Skeletal muscle tissue (tissue), 4 donors: ENCODE data around the gene SORCS1. TPM values are rescaled to one million over a fixed set of nuclear protein-coding genes. Genes with fewer than 3 reads are reported as not detected.

Source experiments
- H3K27ac ChIP-seq: one replicate; pipeline ENCODE4 v1.7.0; 2013; ENCODE audit warnings: mild to moderate bottlenecking, low read depth, low read length, inconsistent platforms
- H3K27me3 ChIP-seq, 3 donors: one replicate each; pipeline ENCODE4 v1.7.0; 2013; ENCODE audit warnings: low read length in 3 of 3; ENCODE audit not compliant: control insufficient read depth in 3 of 3, insufficient read depth in 3 of 3
- H3K36me3 ChIP-seq, 3 donors: one replicate each; pipeline ENCODE4 v1.7.0; 2013; ENCODE audit warnings: low read length in 3 of 3; ENCODE audit not compliant: control insufficient read depth in 3 of 3, insufficient read depth in 3 of 3
- H3K4me1 ChIP-seq, 3 donors: one replicate each; pipeline ENCODE4 v1.7.0; 2013; ENCODE audit warnings: low read length in 3 of 3, mild to moderate bottlenecking in 3 of 3; ENCODE audit not compliant: control insufficient read depth in 3 of 3, insufficient read depth in 3 of 3
- H3K4me3 ChIP-seq, 3 donors: one replicate each; pipeline ENCODE4 v1.7.0; 2013; ENCODE audit warnings: low read length in 3 of 3
- H3K9ac ChIP-seq, 3 donors: one replicate each; pipeline ENCODE4 v1.7.0; 2013; ENCODE audit warnings: low read length in 3 of 3, mild to moderate bottlenecking in 3 of 3, moderate library complexity in 2 of 3, low read depth in 1 of 3
- H3K9me3 ChIP-seq, 3 donors: one replicate each; pipeline ENCODE4 v1.7.0; 2013; ENCODE audit warnings: low read length in 3 of 3; ENCODE audit not compliant: control insufficient read depth in 3 of 3
- total RNA-seq: library from RNA; depleted of rRNA; stranded (reverse); fragments of >200 nt; gene quantifications from one replicate; pipeline ENCODE4 v1.2.3, GENCODE V29; 2014
- donor health status: Osteomylitis.

The SORCS1 gene
- total RNA-seq, 1 donor from 2014 or later, result 4.2 TPM

- Histone ChIP-seq H3K4me3 (no peak overlapping the region), H3K4me1 (no peaks in the 10 kb centered on the region), H3K9ac (no peak overlapping the region), H3K9me3 (no peaks in the 10 kb centered on the region), H3K36me3 (no peaks in the 10 kb centered on the region), H3K27ac (no peak overlapping the region), H3K27me3 (no peaks in the 10 kb centered on the region)
Measured at GRCh38 chr10:106978756-106979155, 185.8 kb downstream of the SORCS1 start.

- no peak overlapping the region for H3K4me3 ChIP-seq
- H3K27me3 ChIP-seq, result no peaks in the 10 kb centered on the region
- no peaks in the 10 kb centered on the region for H3K36me3 ChIP-seq
- H3K9me3 ChIP-seq, result no peaks in the 10 kb centered on the region
- H3K27ac ChIP-seq, result no peak overlapping the region
- no peaks in the 10 kb centered on the region for H3K4me1 ChIP-seq
- no peak overlapping the region for H3K9ac ChIP-seq
Measured at GRCh38 chr10:106973716-106974115, 190.8 kb downstream of the SORCS1 start.

GRCh38 chr10:106973288-106973687 lies 191.2 kb downstream of the SORCS1 start:
- Histone ChIP-seq H3K27me3 (no peaks in the 10 kb centered on the region), H3K9ac (no peak overlapping the region), H3K4me1 (no peaks in the 10 kb centered on the region), H3K9me3 (no peaks in the 10 kb centered on the region), H3K36me3 (no peaks in the 10 kb centered on the region), H3K4me3 (no peak overlapping the region), H3K27ac (no peak overlapping the region)

- Histone ChIP-seq H3K4me1 (no peaks in the 10 kb centered on the region), H3K27me3 (no peaks in the 10 kb centered on the region), H3K4me3 (no peak overlapping the region), H3K9me3 (no peaks in the 10 kb centered on the region), H3K27ac (no peak overlapping the region), H3K36me3 (no peaks in the 10 kb centered on the region), H3K9ac (no peak overlapping the region)
Measured at GRCh38 chr10:106972381-106972780, 192.1 kb downstream of the SORCS1 start.

GRCh38 chr10:106971411-106971831 lies 193.1 kb downstream of the SORCS1 start:
- H3K27me3 ChIP-seq, result no peaks in the 10 kb centered on the region
- H3K4me1 ChIP-seq, result no peaks in the 10 kb centered on the region
- H3K36me3 ChIP-seq, result no peaks in the 10 kb centered on the region
- H3K27ac ChIP-seq, result no peak overlapping the region
- no peaks in the 10 kb centered on the region for H3K9me3 ChIP-seq
- H3K9ac ChIP-seq, result no peak overlapping the region
- H3K4me3 ChIP-seq, result no peak overlapping the region

- H3K4me3 ChIP-seq, result no peak overlapping the region
- no peaks in the 10 kb centered on the region for H3K27me3 ChIP-seq
- no peaks in the 10 kb centered on the region for H3K36me3 ChIP-seq
- no peaks in the 10 kb centered on the region for H3K9me3 ChIP-seq
- H3K9ac ChIP-seq, result no peak overlapping the region
- H3K27ac ChIP-seq, result no peak overlapping the region
- no peaks in the 10 kb centered on the region for H3K4me1 ChIP-seq
Measured at GRCh38 chr10:106967452-106967851, 197.1 kb downstream of the SORCS1 start.

- Histone ChIP-seq H3K27ac (no peak overlapping the region), H3K36me3 (no peaks in the 10 kb centered on the region), H3K4me1 (no peaks in the 10 kb centered on the region), H3K27me3 (no peaks in the 10 kb centered on the region), H3K9ac (no peak overlapping the region), H3K9me3 (no peaks in the 10 kb centered on the region), H3K4me3 (no peak overlapping the region)
Measured at GRCh38 chr10:106960812-106961211, 203.7 kb downstream of the SORCS1 start.

- Histone ChIP-seq H3K4me3 (no peak overlapping the region), H3K27ac (no peak overlapping the region)
Measured at GRCh38 chr10:106959521-106959920, 205.0 kb downstream of the SORCS1 start.

GRCh38 chr10:106958589-106959361 lies 205.7 kb downstream of the SORCS1 start:
- no peak overlapping the region for H3K9ac ChIP-seq

More at GRCh38 chr10:106959521-106959920, 205.0 kb downstream of the SORCS1 start:
- no peaks in the 10 kb centered on the region for H3K27me3 ChIP-seq
- no peaks in the 10 kb centered on the region for H3K4me1 ChIP-seq
- no peak overlapping the region for H3K9ac ChIP-seq
- H3K9me3 ChIP-seq, result no peaks in the 10 kb centered on the region
- H3K36me3 ChIP-seq, result no peaks in the 10 kb centered on the region

GRCh38 chr10:106957823-106958588 lies 206.5 kb downstream of the SORCS1 start:
- H3K4me3 ChIP-seq, result no peak overlapping the region
- no peaks in the 10 kb centered on the region for H3K9me3 ChIP-seq
- H3K27me3 ChIP-seq, result no peaks in the 10 kb centered on the region
- no peaks in the 10 kb centered on the region for H3K4me1 ChIP-seq
- H3K36me3 ChIP-seq, result no peaks in the 10 kb centered on the region
- H3K27ac ChIP-seq, result no peak overlapping the region
- H3K9ac ChIP-seq, result no peak overlapping the region

More at GRCh38 chr10:106958589-106959361, 205.7 kb downstream of the SORCS1 start:
- Histone ChIP-seq H3K27me3 (no peaks in the 10 kb centered on the region), H3K4me3 (no peak overlapping the region), H3K9me3 (no peaks in the 10 kb centered on the region), H3K4me1 (no peaks in the 10 kb centered on the region), H3K36me3 (no peaks in the 10 kb centered on the region), H3K27ac (no peak overlapping the region)
